Activated CD4-positive, alpha-beta T cell treated with anti-CD3 and anti-CD28 coated beads for 4 hours (primary cell): ENCODE measurements around the gene C19orf53.

Source experiments
- DNase-seq, 2 donors: peaks; one replicate each; pipeline ENCODE4 v3.0.0-alpha.2; 2020

C19orf53 gene

DNA sequence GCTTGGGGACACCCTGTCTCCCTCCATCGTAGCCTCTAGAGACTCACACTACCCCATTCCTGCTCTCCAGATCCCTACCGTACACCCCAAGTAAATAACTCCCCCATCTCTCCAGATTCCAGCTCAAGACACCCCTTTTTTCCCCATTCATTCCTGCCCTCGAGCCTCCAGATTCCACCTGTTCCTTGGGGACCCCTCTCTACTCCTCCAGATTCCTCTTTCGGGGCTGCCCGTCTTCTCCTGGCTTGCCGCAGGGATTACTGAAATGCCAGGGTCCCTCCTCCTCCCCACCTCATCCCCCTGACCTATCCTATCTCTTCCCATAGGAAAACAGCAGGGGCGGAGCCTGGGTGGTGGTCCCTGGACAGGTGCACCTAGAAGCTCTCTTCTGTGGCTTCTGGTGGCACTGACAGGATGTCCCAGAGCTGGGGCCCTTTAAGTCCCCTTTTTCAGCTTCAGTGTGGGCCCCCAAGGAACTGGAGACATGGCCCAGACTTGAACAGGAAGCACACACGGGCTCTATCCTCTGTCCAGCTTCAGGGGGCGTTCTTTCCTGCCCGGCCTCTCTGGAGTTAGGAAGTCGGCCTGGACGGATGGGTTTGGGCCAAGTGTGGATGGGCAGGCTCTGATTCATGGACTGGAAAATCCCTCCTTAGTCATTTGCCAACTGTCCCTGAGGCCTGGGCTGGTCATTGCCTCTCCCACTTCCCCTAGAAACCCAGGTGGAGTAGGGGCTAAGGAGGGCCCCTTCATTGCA, 22.2 kb downstream of the C19orf53 start:
- no peak for DNase-seq

DNA sequence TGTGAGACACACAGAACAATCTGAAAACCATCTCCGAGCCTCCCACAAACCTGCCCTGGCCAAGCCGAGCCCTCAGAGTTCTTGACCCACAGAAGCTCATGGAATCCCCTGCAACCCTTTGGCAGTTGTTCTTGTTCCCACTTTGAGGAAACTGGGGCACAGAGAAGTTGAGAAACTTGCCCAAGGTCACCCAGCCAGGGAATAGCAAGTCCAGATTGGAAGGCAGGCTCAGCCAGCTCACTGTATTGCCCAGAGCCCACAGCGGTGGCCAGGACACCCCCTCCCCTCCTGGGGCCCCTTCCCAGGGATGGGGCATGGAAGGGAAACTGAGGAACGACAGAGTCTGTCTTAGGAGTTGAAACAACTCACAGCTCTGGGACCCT, 22.8 kb downstream of the C19orf53 start:
- DNase-seq: no peak

DNA sequence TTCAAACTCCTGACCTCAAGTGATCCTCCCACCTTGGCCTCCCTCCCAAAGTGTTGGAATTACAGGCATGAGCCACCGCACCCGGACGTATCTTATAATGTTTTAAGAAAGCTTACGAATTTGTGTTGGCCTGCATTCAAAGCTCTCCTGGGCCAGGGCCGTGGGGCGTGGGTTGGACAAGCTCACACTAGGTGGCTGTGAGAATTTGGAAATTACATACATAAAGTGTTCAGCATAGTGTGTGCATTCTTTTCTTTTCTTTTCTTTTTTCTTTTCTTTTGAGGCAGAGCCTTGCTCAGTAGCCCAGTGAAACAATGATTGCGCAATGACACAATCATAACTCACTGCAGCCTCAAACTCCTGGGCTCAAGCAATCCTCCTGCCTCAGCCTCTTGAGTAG, 23.6 kb downstream of the C19orf53 start:
- DNase-seq: no peak

DNA sequence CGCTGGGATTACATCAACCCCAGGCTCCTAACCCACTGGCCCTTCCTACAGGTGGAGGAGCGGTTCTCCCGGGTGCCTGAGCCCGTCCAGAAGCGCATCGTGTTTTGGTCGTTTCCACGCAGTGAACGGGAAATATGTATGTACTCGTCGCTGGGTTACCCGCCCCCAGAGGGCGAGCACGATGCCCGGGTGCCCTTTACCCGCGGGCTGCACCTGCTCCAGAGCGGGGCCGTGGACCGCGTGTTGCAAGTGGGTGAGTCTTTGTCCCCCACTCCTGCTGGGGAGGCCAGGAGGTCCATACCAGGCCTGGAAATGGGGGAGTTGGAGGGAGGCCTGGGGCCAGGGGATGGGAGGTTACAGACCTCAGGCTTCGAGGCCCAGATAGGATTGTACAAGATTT, 25.4 kb downstream of the C19orf53 start:
- DNase-seq: no peak

DNA sequence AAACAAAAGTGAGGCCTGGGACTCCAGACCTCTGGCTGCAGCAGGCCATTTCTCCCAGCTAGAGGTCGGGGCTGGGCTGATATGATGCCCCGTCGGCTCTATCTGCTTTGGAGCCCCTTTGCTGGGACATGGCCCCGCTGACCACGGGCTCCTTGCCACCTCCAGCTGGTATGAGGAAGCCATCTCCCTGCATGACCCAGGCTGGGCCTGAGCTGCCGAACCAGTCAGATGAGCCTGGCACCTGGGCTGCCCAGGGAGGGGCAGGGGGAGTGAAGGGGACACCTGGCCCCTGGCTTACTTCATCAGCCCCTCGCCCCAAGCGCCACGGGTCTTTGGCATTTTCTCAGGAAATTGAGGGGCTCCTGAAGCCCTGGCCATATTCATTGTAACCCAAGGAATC, 28.8 kb downstream of the C19orf53 start:
- no peak for DNase-seq

DNA sequence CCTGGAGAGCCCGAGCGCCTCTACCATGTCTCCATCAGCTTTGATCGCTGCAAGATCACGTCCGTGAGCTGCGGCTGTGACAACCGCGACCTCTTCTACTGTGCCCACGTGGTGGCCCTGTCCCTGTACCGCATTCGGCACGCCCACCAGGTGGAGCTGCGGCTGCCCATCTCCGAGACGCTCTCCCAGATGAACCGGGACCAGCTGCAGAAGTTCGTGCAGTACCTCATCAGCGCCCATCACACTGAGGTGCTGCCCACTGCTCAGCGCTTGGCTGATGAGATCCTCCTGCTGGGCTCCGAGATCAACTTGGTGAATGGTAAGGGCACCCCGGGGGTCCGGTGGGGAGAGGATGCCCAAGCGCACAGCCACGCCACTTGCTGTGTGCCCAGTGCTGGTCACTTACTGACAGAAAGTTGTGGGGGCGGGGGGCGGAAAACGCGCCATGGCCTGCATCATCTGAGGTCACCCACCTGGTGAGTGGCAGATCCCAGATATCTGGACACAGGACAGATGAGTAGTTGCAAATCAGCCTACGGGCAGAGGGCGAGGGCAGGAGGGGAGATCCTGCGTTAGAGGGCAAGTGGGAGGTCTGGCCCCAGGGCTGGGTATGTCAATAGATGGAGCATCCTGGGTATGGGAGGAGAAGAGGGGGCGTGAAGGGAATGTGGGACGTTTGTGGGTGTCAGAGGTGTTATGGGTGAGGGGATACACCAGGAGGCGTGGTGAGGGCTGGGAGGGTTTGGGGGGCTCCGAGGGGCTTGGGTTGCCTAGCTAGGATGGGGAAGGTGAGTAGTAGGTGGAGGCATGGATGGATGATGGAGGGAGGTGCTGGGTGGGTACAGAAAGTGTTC, 30.8 kb downstream of the C19orf53 start:
- DNase-seq: no peak

DNA sequence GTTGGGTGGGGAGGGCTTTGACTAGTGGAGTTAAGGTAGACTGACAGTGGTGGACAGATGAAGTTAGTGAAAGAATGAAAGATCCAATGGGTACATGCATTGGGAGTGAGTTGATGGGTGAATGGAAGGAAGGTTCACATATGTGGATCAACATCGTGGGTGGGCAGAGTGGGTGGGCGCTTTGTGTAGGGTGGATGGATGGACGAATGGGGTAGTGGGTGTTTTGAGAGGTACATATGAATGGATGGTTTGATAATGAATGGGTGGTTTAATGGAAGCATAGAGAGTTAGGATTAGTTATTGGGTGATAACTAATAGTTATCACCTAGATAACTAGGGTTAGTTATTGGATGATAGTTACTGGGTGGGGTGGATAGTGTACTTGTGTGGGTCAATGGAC, 32.5 kb downstream of the C19orf53 start:
- no peak for DNase-seq

DNA sequence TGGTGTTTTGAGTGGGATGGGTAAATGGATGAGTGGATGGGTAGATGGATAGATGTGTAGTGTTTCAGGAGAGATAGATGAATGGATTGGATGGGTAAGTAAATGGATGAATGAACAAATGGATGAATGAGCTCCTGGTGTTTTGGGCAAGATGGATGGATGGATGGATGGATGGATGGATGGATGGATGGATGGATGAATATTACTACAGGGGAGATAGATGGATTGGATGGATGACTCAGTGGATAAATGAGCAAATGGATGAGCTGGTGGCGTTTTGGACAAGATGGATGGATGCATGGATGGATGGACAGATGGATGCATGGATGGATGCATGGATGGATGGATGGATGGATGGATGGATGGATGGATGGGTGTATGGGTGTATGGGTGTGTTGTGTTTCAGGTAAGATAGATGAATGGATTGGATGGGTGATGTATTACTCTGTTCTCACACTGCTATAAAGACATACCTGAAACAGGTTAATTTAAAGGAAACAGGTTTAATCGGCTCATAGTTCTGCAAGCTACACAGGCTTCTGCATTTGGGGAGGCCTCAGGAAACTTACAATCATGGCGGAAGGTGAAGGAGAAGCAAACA, 33.3 kb downstream of the C19orf53 start:
- DNase-seq: no peak

DNA sequence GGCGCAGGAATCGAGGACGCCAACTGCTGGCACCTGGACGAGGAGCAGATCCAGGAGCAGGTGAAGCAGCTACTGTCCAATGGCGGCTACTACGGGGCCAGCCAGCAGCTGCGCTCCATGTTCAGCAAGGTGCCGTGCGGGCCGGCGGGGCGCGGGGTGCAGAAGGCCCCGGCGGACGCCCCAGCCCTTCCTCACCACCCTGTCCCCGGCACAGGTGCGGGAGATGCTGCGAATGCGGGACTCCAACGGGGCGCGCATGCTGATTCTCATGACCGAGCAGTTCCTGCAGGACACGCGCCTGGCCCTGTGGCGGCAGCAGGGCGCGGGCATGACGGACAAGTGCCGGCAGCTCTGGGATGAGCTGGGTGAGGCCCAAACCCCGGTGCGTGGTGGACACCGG, 34.6 kb downstream of the C19orf53 start:
- no peak for DNase-seq

DNA sequence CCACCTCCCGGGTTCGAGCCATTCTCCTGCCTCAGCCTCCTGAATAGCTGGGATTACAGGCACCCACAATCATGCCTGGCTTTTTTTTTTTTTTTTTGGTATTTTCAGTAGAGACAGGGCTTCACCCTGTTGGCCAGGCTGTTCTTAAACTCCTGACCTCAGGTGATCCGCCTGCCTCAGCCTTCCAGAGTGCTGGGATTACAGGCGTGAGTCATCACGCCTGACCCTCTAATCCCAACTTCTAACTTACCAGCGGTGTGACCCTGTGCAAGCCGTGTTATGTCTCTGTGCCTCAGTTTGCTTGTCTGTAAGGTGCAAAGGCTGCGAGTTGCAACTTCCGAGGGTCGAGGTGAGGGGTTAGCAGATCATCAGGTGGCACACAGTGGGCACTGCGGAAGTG, 38.3 kb downstream of the C19orf53 start:
- DNase-seq: no peak

DNA sequence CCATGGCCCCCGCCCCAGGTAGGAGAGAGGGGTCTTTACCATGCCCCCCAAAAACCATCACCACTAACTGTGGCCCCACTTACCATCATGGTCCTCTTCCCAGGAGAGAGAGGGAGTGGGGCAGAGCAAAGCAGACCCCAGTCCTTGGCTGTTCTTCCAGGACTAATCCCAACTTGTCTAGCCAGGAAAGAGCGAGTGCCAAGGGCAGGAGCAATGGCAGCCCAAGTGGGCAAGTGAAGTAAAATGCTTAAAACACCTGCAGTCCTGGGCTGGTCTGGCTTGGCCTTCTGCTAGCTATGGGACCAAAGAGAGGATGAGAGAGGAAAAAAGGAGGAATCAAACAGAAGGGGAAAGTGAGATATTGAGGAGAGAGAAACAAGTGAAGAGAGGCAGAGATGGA, 38.9 kb downstream of the C19orf53 start:
- DNase-seq: no peak

DNA sequence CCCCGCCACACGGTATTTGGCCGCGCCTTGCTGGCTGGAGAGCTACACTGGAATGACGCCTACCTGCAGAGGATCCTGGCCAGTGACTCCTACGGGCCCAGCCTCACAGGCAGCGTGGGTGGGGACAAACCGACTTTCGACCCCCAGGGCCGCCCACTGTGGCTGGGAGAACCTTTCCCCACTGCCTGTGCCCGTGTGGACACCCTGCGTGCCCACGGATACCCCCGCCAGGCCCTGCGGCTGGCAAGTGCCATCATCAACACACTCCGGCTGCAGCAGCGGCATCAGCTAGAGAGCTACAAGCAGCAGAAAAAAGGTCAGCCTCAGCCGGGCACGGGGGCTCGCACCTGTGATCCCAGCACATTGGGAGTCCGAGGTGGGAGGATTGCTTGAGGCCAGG, 40.3 kb downstream of the C19orf53 start:
- no peak for DNase-seq

DNA sequence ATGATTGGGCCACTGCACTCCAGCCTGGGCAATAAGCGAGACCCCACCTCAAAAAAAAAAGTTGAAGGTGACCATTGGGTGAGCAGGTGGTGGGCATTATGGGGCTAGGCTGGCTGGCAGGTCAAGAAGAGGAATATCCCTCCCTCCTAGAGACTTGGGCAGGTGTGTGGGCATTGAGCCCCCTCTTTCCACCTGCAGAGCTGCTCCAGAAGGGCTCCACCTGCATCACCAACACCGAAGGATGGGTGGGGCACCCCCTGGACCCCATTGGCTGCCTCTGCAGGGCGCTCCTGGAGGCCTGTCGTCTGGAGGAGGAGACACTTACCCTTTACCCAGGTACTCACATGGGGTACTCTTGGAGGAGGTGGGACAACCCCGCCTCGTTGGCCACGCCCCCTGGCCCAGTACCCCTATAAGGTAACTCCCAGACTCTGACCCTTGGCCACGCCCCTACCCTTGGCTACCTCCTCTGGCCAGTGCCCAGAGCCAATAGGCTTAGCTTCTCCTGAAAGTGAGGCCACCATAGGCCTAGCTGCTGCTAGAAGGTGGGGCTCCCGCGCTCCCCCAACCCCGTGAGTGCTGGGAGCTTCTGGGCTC, 42.9 kb downstream of the C19orf53 start:
- DNase-seq: no peak

DNA sequence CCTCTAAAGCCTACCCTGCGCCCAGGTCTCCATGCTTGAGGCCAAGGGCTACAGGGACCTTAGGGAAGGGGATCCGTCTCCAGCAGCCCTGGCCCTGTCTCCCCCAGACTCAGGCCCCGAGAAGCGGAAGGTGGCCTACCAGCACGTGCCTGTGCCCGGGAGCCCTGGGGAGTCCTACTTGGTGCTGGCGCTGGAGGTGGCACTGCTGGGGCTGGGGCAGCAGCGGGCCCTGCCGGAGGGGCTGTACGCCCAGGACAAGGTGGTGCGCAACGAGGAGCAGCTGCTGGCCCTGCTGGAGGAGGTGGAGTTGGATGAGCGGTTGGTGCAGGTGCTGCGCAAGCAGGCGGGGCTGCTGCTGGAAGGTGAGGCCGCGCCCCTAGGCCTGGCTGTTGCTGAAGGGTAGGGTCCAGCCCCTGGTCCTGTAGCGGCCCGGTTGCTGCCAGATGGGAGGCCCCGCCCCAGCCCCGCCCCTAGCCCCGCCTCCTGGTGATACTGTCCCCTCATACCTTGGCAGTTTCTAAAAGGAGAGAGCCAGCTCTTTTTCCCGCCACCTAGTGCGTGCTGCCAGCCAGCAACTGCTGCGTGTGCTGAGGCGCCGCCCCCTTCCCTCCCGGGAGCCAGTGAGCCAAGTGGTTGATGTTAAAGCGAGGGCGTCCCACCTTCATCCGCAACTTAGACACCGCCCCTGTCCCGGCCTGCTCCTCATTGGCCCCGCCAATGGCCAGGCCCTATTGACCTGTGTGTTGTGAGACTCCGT, 43.5 kb downstream of the C19orf53 start:
- DNase-seq: peak in 1 of 2 donors; percentile 45

DNA sequence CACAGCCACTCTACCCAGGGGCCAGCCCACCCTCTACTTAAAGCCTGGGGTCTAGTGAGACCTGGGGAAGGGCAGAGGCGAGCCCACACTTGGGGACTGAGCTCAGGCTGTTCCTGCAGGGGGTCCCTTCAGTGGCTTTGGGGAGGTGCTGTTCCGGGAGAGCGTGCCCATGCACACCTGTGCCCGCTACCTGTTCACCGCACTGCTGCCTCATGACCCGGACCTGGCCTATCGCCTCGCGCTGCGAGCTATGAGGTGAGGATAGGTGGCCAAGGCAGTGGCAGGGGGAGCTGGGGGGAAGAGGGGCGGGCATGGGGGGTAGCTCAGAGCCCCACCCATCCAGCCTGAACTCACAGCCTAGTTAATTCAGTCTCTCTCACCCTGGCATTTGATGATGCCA, 45.0 kb downstream of the C19orf53 start:
- DNase-seq: no peak

DNA sequence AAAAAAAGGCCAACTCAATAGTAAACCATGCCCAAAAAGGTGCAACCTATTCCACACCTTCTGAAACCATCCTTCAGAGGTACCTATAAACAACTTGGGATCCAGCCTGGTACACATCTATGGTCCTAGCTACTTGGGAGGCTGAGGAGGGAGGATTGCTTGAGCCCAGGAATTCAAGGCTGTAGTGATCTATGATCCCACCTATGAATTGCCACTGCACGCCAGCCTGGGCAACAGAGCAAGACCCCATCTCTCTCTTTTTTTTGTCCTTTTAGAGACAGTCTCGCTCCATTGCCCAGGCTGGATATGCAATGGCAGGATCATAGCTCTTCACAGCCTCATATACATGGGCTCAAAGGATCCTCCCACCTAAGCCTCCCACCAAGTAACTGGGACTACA, 47.0 kb downstream of the C19orf53 start:
- DNase-seq: no peak

DNA sequence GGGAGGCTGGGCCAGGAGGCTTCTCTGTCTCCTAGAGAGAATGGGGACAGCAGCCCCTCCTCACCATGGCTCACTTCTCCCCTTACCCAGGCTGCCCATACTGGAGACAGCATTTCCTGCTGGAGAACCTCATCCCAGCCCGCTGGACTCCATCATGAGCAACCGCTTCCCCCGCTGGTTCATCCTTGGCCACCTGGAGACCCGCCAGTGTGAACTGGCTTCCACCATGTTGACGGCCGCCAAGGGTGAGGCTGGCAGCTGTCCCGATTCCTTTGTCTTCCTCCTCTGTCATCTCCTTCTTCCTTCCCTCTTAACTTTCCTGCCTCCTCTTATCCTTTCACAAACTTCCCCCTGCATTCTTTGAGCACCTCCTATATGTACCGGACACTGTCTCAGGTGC, 49.0 kb downstream of the C19orf53 start:
- no peak for DNase-seq

DNA sequence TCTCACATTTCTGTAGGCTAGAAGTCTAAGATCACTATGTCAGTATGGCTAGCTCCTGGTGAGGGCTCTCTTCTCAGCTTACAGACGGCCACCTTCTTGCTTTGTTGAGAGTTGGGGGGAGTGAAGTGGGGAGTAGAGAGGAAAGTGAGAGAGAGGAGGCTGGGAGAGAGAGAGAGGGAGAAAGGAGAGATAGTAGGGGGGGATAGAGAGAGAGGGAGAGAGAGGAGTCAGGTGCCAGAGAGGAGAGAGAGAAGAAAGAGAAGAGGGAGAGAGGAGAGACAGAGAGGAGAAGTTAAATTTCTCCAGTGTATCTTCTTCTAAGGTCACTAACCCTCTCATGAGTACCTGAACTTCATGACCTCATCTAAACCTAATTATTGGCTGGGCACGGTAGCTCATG, 49.6 kb downstream of the C19orf53 start:
- no peak for DNase-seq

DNA sequence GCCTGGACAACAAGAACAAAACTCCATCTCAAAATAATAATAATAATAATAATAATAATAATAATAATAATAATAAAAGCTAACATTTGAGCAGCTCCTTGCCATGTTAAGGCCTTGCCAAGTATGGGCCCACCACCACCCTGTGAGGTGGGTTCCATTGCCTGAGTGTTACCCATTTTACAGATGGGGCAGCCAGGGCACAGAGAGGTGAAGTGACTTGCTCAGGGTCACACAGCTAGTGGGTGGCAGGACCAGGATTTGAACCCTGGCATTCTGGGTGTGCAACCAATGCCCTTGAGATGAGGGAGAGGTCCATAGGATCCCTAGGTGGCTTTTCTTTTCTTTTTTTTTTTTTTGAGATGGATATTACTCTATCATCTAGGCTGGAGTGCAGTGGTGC, 50.4 kb downstream of the C19orf53 start:
- no peak for DNase-seq

DNA sequence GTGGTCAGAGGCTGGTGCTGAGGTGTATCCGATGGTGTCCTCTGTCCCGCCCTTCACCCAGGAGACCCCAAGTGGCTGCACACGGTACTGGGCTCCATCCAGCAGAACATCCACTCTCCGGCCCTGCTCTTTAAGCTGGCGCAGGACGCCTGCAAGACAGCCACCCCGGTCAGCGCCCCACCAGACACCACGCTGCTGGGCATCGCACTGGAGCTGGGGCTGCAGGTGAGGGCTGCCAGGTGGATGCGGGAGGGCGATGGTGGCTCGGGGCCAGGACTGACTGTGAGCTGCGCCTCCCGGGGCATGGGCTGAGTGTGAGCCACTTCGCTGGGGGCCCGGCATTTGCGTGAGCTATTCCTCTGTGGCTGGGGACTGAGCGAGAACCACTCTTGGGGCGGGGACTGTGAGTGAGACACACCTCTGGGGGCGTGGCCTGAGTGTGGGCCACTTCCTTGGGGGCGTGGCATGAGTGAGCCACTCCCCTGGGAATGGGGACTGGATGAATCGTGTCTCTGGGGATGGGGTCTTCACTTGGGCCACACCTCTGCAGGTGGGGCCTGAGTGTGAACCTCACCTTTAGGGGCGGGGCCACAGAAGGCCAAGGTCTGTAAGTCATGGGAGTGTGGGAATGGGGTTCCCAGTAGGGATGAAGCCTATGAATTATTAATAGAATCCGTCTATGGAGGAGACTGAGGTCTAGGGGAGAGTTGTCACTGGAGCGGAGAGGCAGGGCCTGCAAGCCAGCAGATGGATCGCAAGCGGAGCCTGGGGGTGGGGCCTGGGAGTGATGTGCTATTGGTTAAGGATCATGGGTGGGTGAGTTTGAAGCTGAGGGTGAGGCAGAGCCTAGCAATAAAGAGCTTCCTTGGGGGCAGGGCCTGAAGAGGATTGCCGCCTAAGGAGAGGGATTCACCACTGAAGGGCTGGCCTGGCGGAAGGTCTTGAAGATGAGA, 51.5 kb downstream of the C19orf53 start:
- no peak for DNase-seq

DNA sequence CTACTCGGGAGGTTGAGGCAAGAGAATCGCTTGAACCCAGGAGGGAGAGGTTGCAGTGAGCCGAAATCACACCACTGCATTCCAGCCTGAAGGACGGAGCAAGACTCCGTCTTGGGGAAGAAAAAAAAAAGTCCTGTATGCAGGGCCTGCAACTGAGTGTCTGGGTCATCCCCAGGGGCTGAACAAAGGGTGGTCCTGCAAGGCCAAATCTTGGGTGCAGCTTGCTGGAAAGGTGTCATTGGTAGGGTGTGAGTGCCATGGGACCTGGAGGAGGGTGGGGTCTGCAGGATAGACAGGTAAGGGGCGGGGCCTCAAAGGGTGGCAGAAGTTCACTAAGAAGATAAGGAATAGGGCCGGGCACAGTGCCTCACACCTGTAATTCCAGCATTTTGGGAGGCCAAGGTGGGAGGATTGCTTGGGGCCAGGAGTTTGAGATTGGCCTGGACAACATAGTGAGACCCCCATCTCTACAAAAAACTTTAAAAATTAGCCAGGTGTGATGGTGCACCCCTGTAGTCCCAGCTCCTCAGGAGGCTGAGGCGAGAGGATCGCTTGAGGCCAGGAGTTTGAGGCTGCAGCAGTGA, 52.5 kb downstream of the C19orf53 start:
- DNase-seq: no peak
